ENCODE data around the gene PERP.

GRCh38 chr6:138117376-138117914 lies 10.2 kb upstream of the PERP start:
- no peak for TF ChIP-seq CTCF (IDR thresholded peaks at IDR 0.05; ENCODE audit: insufficient read depth, low read depth, low read length)
- no peak for TF ChIP-seq EZH2 (IDR thresholded peaks at IDR 0.05; ENCODE audit: insufficient read depth, low read length)
